NB4 (cell line): ENCODE measurements around the gene CCDC7.

Experiments
- MYC ChIP-seq: IDR thresholded peaks from 2 replicates; pipeline ENCODE4 v1.6.1; 2011; ENCODE audit warnings: low read depth, low read length
- POLR2A ChIP-seq: IDR thresholded peaks from 2 replicates; pipeline ENCODE4 v1.6.1; 2011; ENCODE audit warnings: mild to moderate bottlenecking; ENCODE audit not compliant: insufficient read length; ENCODE audit errors: extremely low read depth

GRCh38 chr10:32878646-32879045 is 432.7 kb downstream of the CCDC7 start:
- no peak for TF ChIP-seq MYC
- TF ChIP-seq POLR2A, result no peak
